Middle frontal gyrus (tissue), 1 donor: ENCODE measurements around the gene USP12.
"Not testable (repeated sequence)": the region's sequence is repeated elsewhere in the genome, so short reads cannot be mapped to it uniquely, and the experiment has no call there.

Source experiments
- DNase-seq: peaks from one replicate; pipeline ENCODE4 v3.0.0-alpha.2; 2015; ENCODE audit warnings: low spot score; ENCODE audit errors: extremely low spot score

The USP12 gene

DNA sequence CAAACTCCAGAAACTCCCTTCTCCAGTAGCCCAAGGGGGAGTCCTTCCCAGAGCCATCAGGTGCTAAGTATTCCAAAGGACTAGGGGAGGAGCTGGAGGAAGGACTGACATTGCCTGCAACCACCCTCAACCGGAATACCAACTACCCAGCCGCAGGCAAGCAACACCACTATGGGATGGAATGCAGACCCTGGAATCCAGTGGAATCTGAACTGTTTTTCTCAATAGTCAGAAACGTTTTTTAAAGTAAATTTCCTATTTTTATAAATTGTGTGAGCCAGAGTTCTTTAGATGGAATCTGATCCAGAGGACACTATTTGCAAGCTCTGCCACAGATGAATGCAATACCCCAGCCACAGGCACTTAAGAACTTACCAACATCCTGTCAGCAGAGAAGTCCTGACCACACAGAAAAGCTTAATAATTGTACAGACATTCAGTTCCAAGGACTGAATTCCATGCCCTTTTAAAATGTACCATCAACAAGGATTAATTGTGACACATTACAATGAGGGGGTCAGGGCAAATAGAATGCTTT is 92.1 kb downstream of the USP12 start:
- no peak for DNase-seq

GRCh38 chr13:27077451-27077850 is 94.2 kb downstream of the USP12 start:
- DNase-seq = no peak

DNA sequence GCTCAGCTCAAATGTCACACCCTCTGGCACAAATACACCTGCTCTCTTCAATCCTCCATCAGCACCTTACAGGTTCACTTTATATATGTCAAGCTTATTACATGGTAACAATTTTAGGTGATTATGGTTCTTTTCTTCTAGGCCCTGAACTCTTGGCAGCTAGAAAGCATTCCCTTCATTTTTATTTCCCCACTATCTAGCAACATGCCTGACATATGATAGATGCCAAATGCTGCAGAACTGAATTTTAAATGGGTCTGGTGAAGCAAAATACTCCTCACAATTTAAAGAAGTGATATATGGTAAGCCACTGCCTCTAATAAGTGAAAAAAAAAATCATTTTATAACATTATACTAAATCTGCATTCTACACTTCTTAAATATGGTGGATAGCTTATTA is 95.2 kb downstream of the USP12 start:
- no peak for DNase-seq

DNA sequence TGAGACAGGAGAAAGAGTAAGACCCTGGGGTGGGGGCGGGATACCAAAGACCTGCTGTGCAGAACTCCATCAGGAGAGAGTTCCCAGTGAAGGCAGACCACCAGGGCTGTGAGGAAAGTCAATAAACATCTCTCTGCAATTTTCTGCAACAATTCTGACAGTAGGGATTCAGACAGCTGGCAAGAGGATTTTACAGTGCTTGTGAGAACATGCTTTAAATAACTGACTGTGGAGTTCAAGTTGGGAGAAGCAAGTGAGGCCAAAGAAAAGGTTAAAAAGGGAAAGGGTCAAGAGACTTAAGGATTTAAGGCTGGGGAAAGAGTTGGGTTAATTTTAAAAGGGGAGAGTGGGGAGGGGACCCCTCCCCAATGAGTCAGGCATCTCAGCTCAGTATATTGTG is 98.4 kb downstream of the USP12 start:
- no peak for DNase-seq

DNA sequence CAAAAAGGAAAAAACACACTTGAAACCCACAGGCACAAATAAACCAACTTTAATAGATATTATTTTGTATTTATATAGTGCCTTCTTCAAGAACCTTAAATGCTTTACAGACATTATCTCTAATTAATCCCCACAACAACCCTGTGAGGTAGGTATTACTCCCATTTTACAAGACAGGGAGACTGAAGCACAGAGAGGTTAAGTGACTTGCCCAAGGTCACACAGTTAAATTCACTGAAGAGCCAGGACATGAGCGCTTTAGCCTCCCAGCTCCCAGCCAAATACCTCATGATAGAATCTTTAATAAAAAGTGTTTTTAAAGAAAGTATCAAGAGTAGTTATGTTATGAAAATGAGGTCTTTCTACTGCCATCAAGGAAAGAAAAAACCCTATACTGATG is 105.5 kb downstream of the USP12 start:
- DNase-seq = not testable (repeated sequence)

- no peak for DNase-seq
Observed at GRCh38 chr13:27065582-27065981, 106.0 kb downstream of the USP12 start.

DNA sequence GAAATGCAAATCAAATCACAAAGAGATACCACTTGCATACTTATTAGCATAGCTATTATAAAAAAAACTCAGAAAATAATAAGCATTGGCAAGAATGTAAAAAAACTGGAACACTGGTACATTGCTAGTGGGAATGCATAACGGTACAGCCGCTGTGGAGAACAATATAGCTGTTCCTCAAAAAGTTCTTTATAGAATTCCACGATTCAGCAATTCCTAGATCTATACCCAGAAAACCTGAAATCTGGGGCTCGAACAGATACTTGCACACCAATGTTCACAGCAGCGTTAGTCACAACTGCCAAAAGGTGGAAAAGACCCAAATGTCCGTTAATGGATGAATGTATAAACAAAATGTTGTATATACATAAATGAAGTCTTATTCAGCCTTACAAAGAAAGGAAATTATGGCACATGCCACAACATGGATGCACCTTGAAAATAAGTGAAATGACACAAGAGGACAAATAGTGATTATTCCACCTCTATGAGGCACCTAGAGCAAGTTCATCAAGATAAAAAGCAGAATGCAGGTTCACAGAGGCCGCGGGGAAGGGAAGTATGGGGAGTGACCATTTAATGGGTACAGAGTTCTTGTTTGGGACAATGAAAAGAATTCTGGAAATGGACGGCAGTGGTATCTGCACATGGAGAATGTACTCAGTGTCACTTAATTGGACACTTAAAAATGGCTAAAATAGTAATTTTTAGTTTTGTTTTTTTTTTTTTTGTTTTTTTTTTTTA is 107.2 kb downstream of the USP12 start:
- DNase-seq = no peak

- no peak for DNase-seq
Observed at GRCh38 chr13:27057817-27058216, 113.8 kb downstream of the USP12 start.

GRCh38 chr13:27055526-27055925 is 116.1 kb downstream of the USP12 start:
- DNase-seq = no peak

- no peak for DNase-seq
Observed at GRCh38 chr13:27054760-27055159, 116.9 kb downstream of the USP12 start.

GRCh38 chr13:27053902-27054595 is 117.6 kb downstream of the USP12 start:
- DNase-seq = no peak

DNA sequence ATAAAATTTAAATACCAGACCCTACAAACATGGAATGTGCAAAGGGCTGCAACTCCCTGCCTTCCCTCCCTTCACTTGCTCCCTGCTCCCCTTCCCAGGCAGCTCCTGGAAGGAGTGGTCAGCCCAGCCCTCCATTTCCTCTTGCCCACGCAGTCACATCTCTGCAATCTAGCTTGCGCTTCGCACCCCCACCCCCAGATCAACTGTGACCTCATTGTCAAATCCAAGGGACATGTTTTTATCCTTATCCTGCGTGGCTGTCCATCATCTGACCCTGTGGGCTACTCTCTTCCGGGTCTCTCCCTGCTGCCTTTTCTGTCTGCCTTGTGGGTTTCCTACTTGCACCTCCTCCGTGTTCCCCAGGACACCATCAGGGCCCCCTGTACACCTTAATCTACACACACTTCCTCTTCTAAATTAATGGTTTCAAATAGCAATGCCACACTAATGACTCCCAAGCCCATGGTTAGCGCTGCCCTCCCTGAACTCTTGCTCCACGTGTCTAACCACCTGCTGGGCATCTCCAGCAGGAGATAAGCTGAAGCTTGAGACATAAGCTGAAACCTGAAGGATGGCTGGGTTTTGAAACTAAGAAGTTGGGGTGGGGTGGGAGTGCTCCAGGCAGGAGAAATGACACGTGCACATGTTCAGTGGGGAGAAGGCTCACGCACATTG is 118.3 kb downstream of the USP12 start:
- no peak for DNase-seq

DNA sequence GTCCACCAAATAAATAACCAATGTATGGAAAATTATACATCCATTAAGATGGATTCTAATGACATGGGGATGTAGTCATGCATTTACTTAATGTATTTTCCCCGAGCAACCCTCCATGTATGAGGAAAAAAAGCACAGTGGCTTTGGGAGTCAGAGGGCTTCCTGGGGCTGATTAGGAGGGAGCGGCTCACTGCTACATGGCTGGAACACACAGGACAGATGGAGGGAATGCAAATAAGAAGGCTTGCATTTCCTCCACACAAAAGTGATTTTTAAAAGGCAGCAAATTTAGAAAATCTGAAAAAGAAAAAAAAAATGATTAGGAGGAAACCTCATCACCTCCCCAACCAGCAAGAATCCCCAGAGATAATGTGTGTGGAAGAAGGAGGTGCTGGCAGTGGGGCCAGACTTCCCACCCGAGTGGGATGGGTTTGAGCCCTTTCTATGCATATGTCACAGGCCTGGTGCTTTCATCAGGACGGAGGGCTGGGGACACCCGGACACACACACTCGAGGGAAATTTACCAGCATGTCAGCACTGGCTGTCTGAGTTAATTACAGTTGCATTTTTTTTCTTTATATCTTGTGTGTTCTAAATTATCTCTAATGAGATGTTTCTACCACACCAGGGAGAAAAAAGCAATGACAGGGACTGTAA is 118.9 kb downstream of the USP12 start:
- no peak for DNase-seq

DNA sequence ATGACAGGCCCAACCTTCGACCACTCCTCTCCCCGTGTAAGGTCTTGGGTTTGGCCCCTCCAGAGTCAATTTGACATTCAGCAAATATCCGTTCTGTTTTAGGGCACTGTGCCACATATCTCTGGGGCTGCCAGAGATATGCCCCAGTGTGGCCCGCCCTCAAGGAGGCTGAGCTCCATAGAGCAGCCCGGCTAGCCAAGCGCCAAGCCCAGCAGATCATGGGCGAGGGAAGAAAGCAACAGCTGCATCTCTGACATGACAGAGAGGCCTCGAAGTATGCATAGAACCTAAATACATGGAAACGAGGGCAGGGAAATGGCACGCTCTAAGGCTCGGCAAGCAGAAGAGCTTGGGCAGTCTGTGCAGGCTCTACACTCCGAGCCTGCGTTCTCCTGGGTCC is 124.5 kb downstream of the USP12 start:
- DNase-seq = no peak

GRCh38 chr13:27044837-27045570 is 126.6 kb downstream of the USP12 start:
- no peak for DNase-seq

- DNase-seq = peak; percentile 22
Observed at GRCh38 chr13:27043013-27043412, 128.6 kb downstream of the USP12 start.

- DNase-seq = no peak
Observed at GRCh38 chr13:27041341-27041740, 130.3 kb downstream of the USP12 start.

DNA sequence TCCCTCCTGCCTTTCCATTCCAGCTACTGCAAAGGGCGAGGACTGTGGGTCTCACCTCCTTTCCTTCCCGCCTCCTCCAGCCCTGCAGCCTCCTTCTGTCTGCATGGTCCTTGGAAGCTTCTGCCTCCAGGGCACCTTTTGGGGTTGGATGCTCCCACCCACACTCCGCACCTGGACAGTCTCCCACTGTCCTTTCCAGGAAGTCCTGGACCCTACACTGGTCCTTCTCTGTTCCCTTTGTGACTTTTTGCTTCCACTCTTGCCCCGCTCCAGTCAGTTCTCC is 130.8 kb downstream of the USP12 start:
- DNase-seq = no peak

DNA sequence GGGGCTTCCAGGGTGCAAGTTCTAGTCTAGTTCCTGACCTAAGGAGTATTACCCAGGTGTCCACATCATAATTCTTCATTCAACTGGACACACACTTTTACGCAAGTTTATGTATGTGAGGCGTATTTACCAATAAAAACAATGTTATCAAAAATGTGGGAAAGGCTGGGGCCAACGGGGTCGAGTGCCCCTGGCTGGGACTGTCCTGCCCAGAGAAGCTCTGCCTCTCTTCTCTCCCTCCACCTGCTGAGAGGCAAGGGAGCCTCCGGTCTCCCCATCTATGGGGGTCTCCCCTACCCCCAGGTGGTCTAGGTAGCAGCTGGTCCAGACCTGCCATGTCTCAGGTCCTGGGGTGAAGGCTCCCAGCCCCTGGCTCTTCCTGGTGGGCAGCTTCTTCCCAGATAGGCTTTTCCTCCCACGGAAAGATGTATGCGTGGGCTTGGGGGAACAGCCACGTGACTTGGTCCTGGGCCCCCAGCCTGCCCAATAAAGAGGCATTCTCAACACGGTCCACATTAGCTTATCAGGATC is 132.4 kb downstream of the USP12 start:
- DNase-seq = no peak

- DNase-seq = no peak
Observed at GRCh38 chr13:27038323-27038722, 133.3 kb downstream of the USP12 start.

- DNase-seq = no peak
Observed at GRCh38 chr13:27037571-27037970, 134.0 kb downstream of the USP12 start.
